ENCODE results near the gene CLIP4. TPM values are rescaled to one million over a fixed set of nuclear protein-coding genes. Genes with fewer than 3 reads are reported as not detected.

The CLIP4 gene, protein sequence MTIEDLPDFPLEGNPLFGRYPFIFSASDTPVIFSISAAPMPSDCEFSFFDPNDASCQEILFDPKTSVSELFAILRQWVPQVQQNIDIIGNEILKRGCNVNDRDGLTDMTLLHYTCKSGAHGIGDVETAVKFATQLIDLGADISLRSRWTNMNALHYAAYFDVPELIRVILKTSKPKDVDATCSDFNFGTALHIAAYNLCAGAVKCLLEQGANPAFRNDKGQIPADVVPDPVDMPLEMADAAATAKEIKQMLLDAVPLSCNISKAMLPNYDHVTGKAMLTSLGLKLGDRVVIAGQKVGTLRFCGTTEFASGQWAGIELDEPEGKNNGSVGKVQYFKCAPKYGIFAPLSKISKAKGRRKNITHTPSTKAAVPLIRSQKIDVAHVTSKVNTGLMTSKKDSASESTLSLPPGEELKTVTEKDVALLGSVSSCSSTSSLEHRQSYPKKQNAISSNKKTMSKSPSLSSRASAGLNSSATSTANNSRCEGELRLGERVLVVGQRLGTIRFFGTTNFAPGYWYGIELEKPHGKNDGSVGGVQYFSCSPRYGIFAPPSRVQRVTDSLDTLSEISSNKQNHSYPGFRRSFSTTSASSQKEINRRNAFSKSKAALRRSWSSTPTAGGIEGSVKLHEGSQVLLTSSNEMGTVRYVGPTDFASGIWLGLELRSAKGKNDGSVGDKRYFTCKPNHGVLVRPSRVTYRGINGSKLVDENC
- polyA plus RNA-seq (ENCODE audit: insufficient read length in 3 of 3): 10 to 100 TPM; 14.0 to 29.6 (median 14.1) TPM
- long read RNA-seq, donor 1: 0 reads
- long read RNA-seq, donor 2: 0 reads
- long read RNA-seq, donor 3, full-length matches to known transcripts: 1 of 1 reads
- long read RNA-seq, donor 3, partial matches to known transcripts: 0 of 1 reads
- long read RNA-seq, donor 3, other reads (novel, unspliced or antisense): 0 of 1 reads
- long read RNA-seq, donor 4, full-length matches to known transcripts: 1 of 1 reads
- long read RNA-seq, donor 4, partial matches to known transcripts: 0 of 1 reads
- long read RNA-seq, donor 4, other reads (novel, unspliced or antisense): 0 of 1 reads
- long read RNA-seq, donor 5: 0 reads
- long read RNA-seq, donor 6: 0 reads
- long read RNA-seq, donor 7, full-length matches to known transcripts: 2 of 2 reads
- long read RNA-seq, donor 7, partial matches to known transcripts: 0 of 2 reads
- long read RNA-seq, donor 7, other reads (novel, unspliced or antisense): 0 of 2 reads
- long read RNA-seq, donor 8, full-length matches to known transcripts: 2 of 2 reads
- long read RNA-seq, donor 8, partial matches to known transcripts: 0 of 2 reads
- long read RNA-seq, donor 8, other reads (novel, unspliced or antisense): 0 of 2 reads
- long read RNA-seq, donor 9, full-length matches to known transcripts: 1 of 1 reads
- long read RNA-seq, donor 9, partial matches to known transcripts: 0 of 1 reads
- long read RNA-seq, donor 9, other reads (novel, unspliced or antisense): 0 of 1 reads
- long read RNA-seq, donor 10: 0 reads
- long read RNA-seq, donor 11: 0 reads
- long read RNA-seq, donor 12: 0 reads
- long read RNA-seq, donor 13, full-length matches to known transcripts: 1 of 1 reads
- long read RNA-seq, donor 13, partial matches to known transcripts: 0 of 1 reads
- long read RNA-seq, donor 13, other reads (novel, unspliced or antisense): 0 of 1 reads
- long read RNA-seq, donor 14: 0 reads
- long read RNA-seq, donor 15: 0 reads
- long read RNA-seq, donor 16, full-length matches to known transcripts: 3 of 3 reads
- long read RNA-seq, donor 16, partial matches to known transcripts: 0 of 3 reads
- long read RNA-seq, donor 16, other reads (novel, unspliced or antisense): 0 of 3 reads

- peak in 5 of 11 donors; percentile 30 to 44 (median 38) for DNase-seq (ENCODE audit: extremely low read depth in 1 of 11, low read depth in 9 of 11, low spot score in 4 of 11)
These were observed at the start of gene CLIP4 for GRCh38 chr2:29114946-29115609. CLIP4 (plus strand) TSS chr2:29115415; CDS start chr2:29121389, 5,974 bp downstream.

DNA sequence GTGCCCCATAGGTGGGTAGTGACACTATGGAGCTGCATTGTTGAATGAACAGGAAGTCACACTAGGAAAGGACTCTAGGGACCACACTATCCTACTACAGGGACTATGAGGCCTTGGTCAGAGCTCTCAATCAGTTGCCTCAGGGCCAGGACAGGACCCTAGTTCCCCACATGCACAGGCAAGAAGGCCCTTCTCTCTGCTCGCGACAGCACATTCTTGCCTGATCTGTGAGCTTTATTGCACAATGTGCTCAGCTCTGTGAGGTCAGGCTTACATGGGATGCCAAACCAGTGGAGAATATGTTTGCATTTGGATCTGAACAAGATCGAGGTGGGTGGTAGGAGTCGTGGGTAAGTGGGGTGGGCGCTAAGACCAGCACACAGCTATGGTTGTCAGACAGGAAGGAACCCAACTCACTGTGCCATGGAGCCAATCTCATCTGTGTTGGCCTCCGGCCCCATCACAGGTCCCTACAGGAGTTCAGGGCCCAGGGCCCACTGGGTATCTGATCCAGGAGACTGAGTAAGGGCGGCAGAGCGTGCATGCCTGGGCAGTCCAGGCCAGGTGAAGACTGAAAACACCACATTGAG is 48.8 kb upstream of the CLIP4 start:
- no peak for DNase-seq (ENCODE audit: extremely low read depth in 1 of 11, low read depth in 9 of 11, low spot score in 4 of 11)

DNA sequence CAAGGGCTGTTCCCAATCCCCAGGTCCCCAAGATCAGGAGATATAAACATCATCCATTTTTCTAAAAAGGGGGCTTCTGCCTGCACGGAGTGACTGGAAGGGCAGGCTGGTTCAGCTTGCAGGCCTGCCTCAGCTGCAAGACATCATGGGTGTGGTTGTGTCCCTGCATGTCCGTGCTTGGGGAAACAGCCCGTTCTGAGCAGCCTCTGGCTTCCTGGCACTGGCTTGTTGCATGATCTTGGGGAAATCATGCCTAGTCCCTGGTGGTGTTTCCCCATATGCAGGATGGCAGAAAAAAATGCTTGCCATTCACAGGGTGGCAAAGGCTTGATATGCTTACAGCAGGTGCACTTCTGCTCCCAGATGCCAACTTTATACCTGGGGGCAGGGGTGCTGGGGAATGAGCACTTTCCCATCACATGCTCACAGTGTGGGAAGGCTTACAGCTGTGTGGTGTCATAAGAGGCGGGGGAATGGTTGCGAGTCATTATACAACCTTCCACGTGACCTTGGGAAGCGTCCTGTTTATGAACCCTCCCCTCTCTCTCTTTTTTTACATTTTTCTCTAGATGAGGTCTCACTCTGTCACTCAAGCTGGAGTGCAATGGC is 48.1 kb upstream of the CLIP4 start:
- DNase-seq (ENCODE audit: extremely low read depth in 1 of 11, low read depth in 9 of 11, low spot score in 4 of 11): no peak

- DNase-seq (ENCODE audit: extremely low read depth in 1 of 11, low read depth in 9 of 11, low spot score in 4 of 11): no peak
These were observed 46.7 kb upstream of the CLIP4 start for GRCh38 chr2:29068513-29068912.

- DNase-seq (ENCODE audit: extremely low read depth in 1 of 11, low read depth in 9 of 11, low spot score in 4 of 11): no peak
These were observed 44.7 kb upstream of the CLIP4 start for GRCh38 chr2:29070526-29070925.

GRCh38 chr2:29071032-29071975 is 43.9 kb upstream of the CLIP4 start:
- no peak for DNase-seq (ENCODE audit: extremely low read depth in 1 of 11, low read depth in 9 of 11, low spot score in 4 of 11)

- DNase-seq (ENCODE audit: extremely low read depth in 1 of 11, low read depth in 9 of 11, low spot score in 4 of 11): no peak
These were observed 43.0 kb upstream of the CLIP4 start for GRCh38 chr2:29072251-29072650.

- DNase-seq (ENCODE audit: extremely low read depth in 1 of 11, low read depth in 9 of 11, low spot score in 4 of 11): no peak
These were observed 42.1 kb upstream of the CLIP4 start for GRCh38 chr2:29072971-29073725.

DNA sequence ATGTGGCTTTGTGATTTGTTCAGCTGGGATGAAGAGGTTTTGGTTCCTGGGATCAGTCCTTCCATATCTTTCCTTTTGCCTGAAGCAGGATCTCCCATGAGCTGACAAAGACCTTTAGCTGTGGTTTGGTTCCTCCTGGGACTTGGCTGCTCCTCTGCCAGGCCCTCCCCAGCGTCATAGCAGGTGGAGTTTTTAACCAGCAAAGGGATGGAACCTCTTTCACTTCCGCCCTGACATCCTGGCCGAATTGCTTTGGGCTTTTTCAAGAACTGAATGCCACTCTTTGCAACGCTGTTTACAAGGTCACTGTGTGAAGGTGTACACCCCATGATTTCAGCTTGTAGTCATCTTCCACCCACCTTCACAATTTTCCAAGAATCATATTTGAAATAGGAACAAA is 41.3 kb upstream of the CLIP4 start:
- no peak for DNase-seq (ENCODE audit: extremely low read depth in 1 of 11, low read depth in 9 of 11, low spot score in 4 of 11)

GRCh38 chr2:29074411-29074810 is 40.8 kb upstream of the CLIP4 start, which contains the start of gene PCARE:
PCARE (minus strand) TSS chr2:29074523; CDS start chr2:29074261, 262 bp downstream.
- DNase-seq (ENCODE audit: extremely low read depth in 1 of 11, low read depth in 9 of 11, low spot score in 4 of 11): no peak

DNA sequence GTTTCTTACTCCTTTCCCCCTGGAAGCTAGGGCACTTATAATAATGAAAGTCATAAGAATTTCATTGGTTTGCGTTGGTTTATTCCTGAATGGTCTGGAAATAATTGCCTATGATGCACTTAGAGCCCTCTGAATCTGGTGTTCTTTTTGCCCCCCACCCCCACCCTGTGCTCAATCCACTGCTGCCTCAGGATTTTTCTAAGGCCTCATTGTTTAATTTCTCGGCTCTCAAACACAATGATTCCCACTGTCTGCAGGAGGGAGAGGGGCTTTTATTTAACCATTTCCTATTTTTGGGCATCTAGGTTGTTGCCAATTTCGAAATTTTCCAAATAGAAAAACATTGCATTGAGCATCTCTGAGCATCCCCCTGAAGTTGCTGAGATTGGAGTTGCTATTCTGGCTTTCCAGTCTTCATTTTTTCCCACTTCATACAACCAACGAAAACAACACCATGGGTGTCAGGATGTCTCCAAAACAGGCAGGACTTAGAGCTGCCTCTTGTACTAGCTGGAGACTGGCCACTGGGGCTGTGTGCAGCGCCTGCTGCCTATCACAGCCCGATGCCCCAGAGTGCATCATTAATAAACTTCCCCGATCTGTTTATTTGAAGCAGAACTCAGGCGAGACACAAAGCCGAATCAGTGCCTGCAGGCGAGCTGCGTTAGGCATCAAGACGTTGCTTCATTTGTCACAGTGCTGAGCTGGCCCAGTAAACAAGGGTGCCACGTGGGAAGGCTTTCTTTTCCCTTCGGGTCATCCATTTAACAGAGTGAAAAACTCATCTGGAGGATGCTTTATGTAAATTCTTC is 39.1 kb upstream of the CLIP4 start:
- no peak for DNase-seq (ENCODE audit: extremely low read depth in 1 of 11, low read depth in 9 of 11, low spot score in 4 of 11)

DNA sequence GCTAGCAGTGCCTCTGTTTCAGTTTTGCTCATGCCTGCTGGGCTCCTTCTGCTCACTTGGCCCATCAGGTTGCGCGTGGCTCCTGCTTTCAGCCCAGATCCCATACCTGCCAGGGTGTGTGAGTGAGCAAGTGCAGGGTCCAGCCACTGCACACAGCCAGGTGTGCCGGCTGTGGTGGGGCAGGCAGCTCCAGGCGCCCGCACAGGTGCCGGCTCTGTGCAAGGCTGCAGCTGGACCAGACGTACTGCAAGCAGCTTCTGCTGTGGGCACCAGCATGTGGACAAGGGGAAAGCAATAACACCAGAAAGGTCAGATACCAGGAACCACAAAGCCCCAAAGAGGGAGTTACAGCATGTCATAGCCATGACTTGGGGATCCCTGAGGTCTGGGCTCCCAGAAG is 35.3 kb upstream of the CLIP4 start:
- DNase-seq (ENCODE audit: extremely low read depth in 1 of 11, low read depth in 9 of 11, low spot score in 4 of 11): no peak

DNA sequence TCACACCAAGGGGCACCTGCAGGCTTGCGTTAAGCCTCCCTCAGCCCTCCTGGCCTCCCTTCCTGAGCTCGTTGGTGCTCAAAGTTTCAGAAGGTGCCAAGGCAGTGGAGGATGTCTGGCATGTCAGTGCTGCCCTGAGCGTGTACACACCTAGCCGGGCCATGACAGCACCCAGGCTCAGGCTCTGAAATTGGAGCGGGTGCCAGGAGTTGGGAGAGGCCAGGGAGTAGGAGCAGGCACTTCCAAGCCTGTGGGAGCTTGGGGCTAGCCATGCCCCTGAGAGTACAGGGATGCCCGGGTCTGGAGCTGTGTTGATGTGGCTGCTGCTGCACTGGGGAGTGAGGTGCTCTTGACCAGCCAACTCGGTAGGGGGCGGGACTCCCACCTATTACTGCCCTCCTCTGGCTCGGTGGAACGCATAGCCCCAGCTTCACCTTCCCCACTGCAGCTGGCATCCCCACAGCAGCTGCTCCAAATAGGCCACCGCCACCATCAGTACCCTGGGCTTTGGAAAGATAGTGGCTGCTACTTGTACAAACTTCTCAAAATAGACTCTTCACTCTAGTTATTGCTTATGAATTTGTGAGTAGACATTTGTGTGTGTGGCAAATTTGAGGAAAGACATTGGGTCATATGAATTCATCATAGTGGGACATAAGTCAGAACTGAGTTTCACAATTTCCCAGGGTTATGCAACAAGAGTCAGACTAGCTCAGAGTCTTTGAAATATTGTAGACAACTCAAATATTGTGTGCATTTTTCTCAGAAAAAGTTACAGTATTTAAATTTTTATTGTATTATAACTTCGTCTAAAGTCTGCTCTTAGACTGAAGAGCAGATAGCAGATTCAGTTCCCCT is 34.1 kb upstream of the CLIP4 start:
- no peak for DNase-seq (ENCODE audit: extremely low read depth in 1 of 11, low read depth in 9 of 11, low spot score in 4 of 11)
